GM06990 (cell line): ENCODE data around the gene IL19.
"Not testable (repeated sequence)": the region's sequence is repeated elsewhere in the genome, so short reads cannot be mapped to it uniquely, and the experiment has no call there.

ENCODE experiments used
- DNase-seq: peaks from one replicate; pipeline ENCODE4 v3.0.0-alpha.2; 2011; ENCODE audit not compliant: insufficient read length; ENCODE audit errors: extremely low read depth
- H3K27me3 ChIP-seq: replicated peaks from 2 replicates; pipeline ENCODE4 v1.6.0; 2011; ENCODE audit warnings: low read length; ENCODE audit not compliant: control insufficient read depth, insufficient read depth
- H3K36me3 ChIP-seq: 2 replicates; pipeline ENCODE4 v1.5.1; 2011; ENCODE audit warnings: low read length; ENCODE audit not compliant: control insufficient read depth, insufficient read depth
- H3K4me3 ChIP-seq: replicated peaks from 2 replicates; pipeline ENCODE4 v1.5.1; 2011; ENCODE audit warnings: low read depth, mild to moderate bottlenecking, control low read depth, low read length
- TF ChIP-seq, protein P1 (sequence below): IDR thresholded peaks from 2 replicates; pipeline ENCODE4 v1.5.1; 2011; ENCODE audit warnings: low read length, control low read depth, mild to moderate bottlenecking, inconsistent platforms; ENCODE audit not compliant: insufficient read depth, poor library complexity, severe bottlenecking

The IL19 gene

DNA sequence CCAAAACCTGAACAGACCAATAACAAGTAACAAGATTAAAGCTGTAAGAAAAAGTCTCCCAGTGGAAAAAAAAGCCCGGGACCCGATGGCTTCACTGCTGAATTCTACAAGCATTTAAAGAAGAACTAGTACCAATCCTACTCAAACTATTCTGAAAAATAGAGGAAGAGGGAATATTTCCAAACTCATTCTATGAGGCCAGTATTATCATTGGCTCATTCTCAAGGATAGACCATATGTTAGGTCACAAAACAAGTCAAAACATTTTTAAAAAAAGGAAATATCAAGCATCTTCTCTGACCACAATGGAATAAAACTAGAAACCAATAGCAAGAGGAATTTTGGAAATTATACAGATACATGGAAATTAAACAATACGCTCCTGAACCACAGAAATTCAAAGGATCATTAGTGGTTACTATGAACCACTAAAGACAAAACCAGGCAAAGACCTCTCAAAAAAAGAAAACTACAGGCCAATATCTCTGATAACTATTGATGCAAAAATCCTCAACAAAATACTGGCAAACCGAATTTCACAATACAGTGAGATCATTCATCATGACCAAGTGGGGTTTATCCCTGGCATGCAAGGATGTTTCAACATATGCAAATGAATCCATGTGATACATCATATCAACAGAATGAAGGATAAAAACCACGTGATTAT lies 80.9 kb downstream of the IL19 start:
- no peak for DNase-seq
- TF ChIP-seq, protein P1, sequence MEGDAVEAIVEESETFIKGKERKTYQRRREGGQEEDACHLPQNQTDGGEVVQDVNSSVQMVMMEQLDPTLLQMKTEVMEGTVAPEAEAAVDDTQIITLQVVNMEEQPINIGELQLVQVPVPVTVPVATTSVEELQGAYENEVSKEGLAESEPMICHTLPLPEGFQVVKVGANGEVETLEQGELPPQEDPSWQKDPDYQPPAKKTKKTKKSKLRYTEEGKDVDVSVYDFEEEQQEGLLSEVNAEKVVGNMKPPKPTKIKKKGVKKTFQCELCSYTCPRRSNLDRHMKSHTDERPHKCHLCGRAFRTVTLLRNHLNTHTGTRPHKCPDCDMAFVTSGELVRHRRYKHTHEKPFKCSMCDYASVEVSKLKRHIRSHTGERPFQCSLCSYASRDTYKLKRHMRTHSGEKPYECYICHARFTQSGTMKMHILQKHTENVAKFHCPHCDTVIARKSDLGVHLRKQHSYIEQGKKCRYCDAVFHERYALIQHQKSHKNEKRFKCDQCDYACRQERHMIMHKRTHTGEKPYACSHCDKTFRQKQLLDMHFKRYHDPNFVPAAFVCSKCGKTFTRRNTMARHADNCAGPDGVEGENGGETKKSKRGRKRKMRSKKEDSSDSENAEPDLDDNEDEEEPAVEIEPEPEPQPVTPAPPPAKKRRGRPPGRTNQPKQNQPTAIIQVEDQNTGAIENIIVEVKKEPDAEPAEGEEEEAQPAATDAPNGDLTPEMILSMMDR = no peak
- H3K27me3 ChIP-seq = no peaks in the 10 kb centered on the region

GRCh38 chr1:206852662-206853061 lies 82.1 kb downstream of the IL19 start:
- DNase-seq, H3K4me3 ChIP-seq, H3K36me3 ChIP-seq, H3K27me3 ChIP-seq: not testable (repeated sequence)

More for the DNA sequence above, 80.9 kb downstream of the IL19 start:
- no peak overlapping the region for H3K4me3 ChIP-seq
- H3K36me3 ChIP-seq = no peaks in the 10 kb centered on the region

- not testable (repeated sequence) for H3K36me3 ChIP-seq, H3K4me3 ChIP-seq, H3K27me3 ChIP-seq, DNase-seq
Observed at GRCh38 chr1:206853696-206854095, 83.1 kb downstream of the IL19 start.

- no peak for DNase-seq
- H3K36me3 ChIP-seq = no peaks in the 10 kb centered on the region
- TF ChIP-seq, protein P1 = no peak
- H3K4me3 ChIP-seq = no peak overlapping the region
- no peaks in the 10 kb centered on the region for H3K27me3 ChIP-seq
Observed at GRCh38 chr1:206854401-206855129, 84.0 kb downstream of the IL19 start.

GRCh38 chr1:206855859-206856258 lies 85.3 kb downstream of the IL19 start:
- DNase-seq = no peak
- Histone ChIP-seq H3K4me3 (no peak overlapping the region), H3K27me3 (no peaks in the 10 kb centered on the region), H3K36me3 (no peaks in the 10 kb centered on the region)
- TF ChIP-seq, protein P1 = no peak

DNA sequence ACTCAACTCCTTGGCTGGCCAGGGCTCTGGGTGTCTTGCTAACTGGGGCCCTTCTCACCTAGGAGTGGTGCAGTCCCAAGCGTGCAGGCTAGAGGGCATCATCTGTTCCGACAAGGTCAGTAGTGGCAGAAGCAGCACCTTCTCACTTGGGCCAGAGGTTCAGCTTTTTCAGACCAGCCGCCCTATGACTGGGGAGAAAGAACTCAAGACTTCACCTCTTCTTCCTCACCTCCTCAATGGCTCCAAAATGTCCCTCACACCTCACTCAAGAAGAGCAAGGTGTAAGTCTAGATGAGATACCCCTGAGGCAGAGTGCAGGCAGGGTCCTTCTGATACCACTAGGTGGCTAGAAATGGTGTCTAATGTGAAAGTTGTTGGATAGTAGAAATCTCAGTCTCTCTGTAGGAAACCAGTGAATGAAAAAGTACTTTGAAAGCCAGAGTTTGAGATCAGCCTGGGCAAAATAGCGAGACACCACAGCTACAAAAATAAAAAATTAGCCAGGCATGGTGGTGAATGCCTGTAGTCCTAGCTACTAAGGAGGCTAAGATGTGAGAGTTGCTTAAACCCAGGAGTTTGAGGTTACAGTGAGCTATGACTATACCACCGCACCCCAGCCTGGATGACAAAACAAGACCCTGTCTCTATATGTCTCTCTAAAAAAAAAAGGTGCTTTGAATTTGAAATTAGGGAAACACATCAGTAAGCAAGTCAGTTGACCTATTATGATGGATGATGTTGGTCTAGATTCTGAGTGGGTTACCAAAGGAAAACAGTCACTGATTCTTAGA lies 86.3 kb downstream of the IL19 start:
- Histone ChIP-seq H3K27me3 (no peaks in the 10 kb centered on the region), H3K4me3 (no peak overlapping the region), H3K36me3 (no peaks in the 10 kb centered on the region)
- peak; percentile 9 for DNase-seq
- TF ChIP-seq, protein P1 = peak; percentile 56
